Dendritic cell treated with granulocyte-macrophage colony-stimulating factor and Interleukin-4, amounts not matched to agents 40 ng/mL and 50 ng/mL, for 4 days (primary cell): ENCODE data around the gene SPACA9.

Experiments
- H3K27ac Mint-ChIP-seq: one replicate; pipeline ENCODE4 v1.8.0; 2022; ENCODE audit warnings: mild to moderate bottlenecking, mixed read lengths
- H3K27me3 Mint-ChIP-seq: one replicate; pipeline ENCODE4 v1.8.0; 2022; ENCODE audit warnings: mild to moderate bottlenecking, mixed read lengths
- H3K36me3 Mint-ChIP-seq: one replicate; pipeline ENCODE4 v1.8.0; 2022; ENCODE audit warnings: low read depth, mixed read lengths
- H3K4me1 Mint-ChIP-seq: one replicate; pipeline ENCODE4 v1.8.0; 2022; ENCODE audit warnings: low read depth, mixed read lengths
- H3K4me3 Mint-ChIP-seq: one replicate; pipeline ENCODE4 v1.8.0; 2022; ENCODE audit warnings: mild to moderate bottlenecking, moderate library complexity, mixed read lengths
- H3K9me3 Mint-ChIP-seq: one replicate; pipeline ENCODE4 v1.8.0; 2022; ENCODE audit warnings: mixed read lengths
- intact Hi-C: fragments of 100-400 bp; cut with micrococcal nuclease; formaldehyde crosslinking; loops from one replicate; pipeline ENCODE4 v1.15.0; 2022

The SPACA9 gene

GRCh38 chr9:132877458-132877823 is 1.3 kb upstream of the SPACA9 start:
- peak overlapping the region; percentile 73 for H3K27ac Mint-ChIP-seq
- no peaks in the 10 kb centered on the region for H3K9me3 Mint-ChIP-seq
- peaks cover 10% of the 10 kb centered on the region for H3K4me1 Mint-ChIP-seq
- H3K36me3 Mint-ChIP-seq: no peaks in the 10 kb centered on the region
- peak overlapping the region; percentile 75 for H3K4me3 Mint-ChIP-seq
- H3K27me3 Mint-ChIP-seq: peaks cover 23% of the 10 kb centered on the region
- intact Hi-C loops: no loop called here

- peaks cover 23% of the 10 kb centered on the region for H3K27me3 Mint-ChIP-seq
- H3K9me3 Mint-ChIP-seq: no peaks in the 10 kb centered on the region
- H3K4me3 Mint-ChIP-seq: peak within 1 kb of the TSS; percentile 75
- intact Hi-C loops: no loop called here
- no peaks in the 10 kb centered on the region for H3K36me3 Mint-ChIP-seq
- H3K4me1 Mint-ChIP-seq: peaks cover 16% of the 10 kb centered on the region
- H3K27ac Mint-ChIP-seq: peak within 1 kb of the TSS; percentile 73
Measured at GRCh38 chr9:132877824-132878694, 639 bp upstream of the SPACA9 start, which contains the start of gene AK8. Gene AK8, minus strand, starts transcription at chr9:132878284. Its CDS starts 29 bp downstream, at chr9:132878255.

- Mint-ChIP-seq H3K4me3 (no peak overlapping the region), H3K27me3 (peaks cover 23% of the 10 kb centered on the region), H3K4me1 (peaks cover 16% of the 10 kb centered on the region), H3K27ac (peak overlapping the region; percentile 53), H3K36me3 (no peaks in the 10 kb centered on the region), H3K9me3 (no peaks in the 10 kb centered on the region)
- intact Hi-C loops: no loop called here
Measured at GRCh38 chr9:132879457-132880323, 992 bp downstream of the SPACA9 start.

GRCh38 chr9:132880324-132880661 is 1.6 kb downstream of the SPACA9 start:
- Mint-ChIP-seq H3K27me3 (peaks cover 21% of the 10 kb centered on the region), H3K36me3 (no peaks in the 10 kb centered on the region), H3K4me1 (peaks cover 16% of the 10 kb centered on the region)

GRCh38 chr9:132881826-132882225 is 3.1 kb downstream of the SPACA9 start:
- H3K27me3 Mint-ChIP-seq: peaks cover 13% of the 10 kb centered on the region
- intact Hi-C loops: no loop called here
- H3K27ac Mint-ChIP-seq: peak overlapping the region; percentile 3
- no peaks in the 10 kb centered on the region for H3K36me3 Mint-ChIP-seq
- no peaks in the 10 kb centered on the region for H3K9me3 Mint-ChIP-seq
- peaks cover 24% of the 10 kb centered on the region for H3K4me1 Mint-ChIP-seq
- no peak overlapping the region for H3K4me3 Mint-ChIP-seq

More at GRCh38 chr9:132880324-132880661, 1.6 kb downstream of the SPACA9 start:
- intact Hi-C loops: no loop called here
- Mint-ChIP-seq H3K4me3 (no peak overlapping the region), H3K27ac (peak overlapping the region; percentile 53), H3K9me3 (no peaks in the 10 kb centered on the region)

- no peaks in the 10 kb centered on the region for H3K9me3 Mint-ChIP-seq
- no peaks in the 10 kb centered on the region for H3K36me3 Mint-ChIP-seq
- intact Hi-C loops: no loop called here
- no peak overlapping the region for H3K4me3 Mint-ChIP-seq
- H3K27ac Mint-ChIP-seq: no peak overlapping the region
- peaks cover 5% of the 10 kb centered on the region for H3K27me3 Mint-ChIP-seq
- H3K4me1 Mint-ChIP-seq: peaks cover 24% of the 10 kb centered on the region
Measured at GRCh38 chr9:132882616-132883015, 3.9 kb downstream of the SPACA9 start.

GRCh38 chr9:132883349-132884294 is 4.9 kb downstream of the SPACA9 start:
- Mint-ChIP-seq H3K27ac (no peak overlapping the region), H3K27me3 (peaks cover 5% of the 10 kb centered on the region), H3K9me3 (no peaks in the 10 kb centered on the region), H3K36me3 (no peaks in the 10 kb centered on the region), H3K4me3 (no peak overlapping the region), H3K4me1 (peaks cover 24% of the 10 kb centered on the region)
- intact Hi-C loops: no loop called here

GRCh38 chr9:132885720-132886333 is 7.1 kb downstream of the SPACA9 start:
- Mint-ChIP-seq H3K27ac (no peak overlapping the region), H3K4me3 (no peak overlapping the region), H3K27me3 (peaks cover 3% of the 10 kb centered on the region), H3K4me1 (peaks cover 24% of the 10 kb centered on the region), H3K9me3 (no peaks in the 10 kb centered on the region), H3K36me3 (no peaks in the 10 kb centered on the region)
- intact Hi-C loops: no loop called here

- intact Hi-C loops: no loop called here
- Mint-ChIP-seq H3K9me3 (no peaks in the 10 kb centered on the region), H3K36me3 (no peaks in the 10 kb centered on the region), H3K4me3 (no peak overlapping the region), H3K4me1 (peaks cover 24% of the 10 kb centered on the region), H3K27ac (no peak overlapping the region), H3K27me3 (peaks cover 3% of the 10 kb centered on the region)
Measured at GRCh38 chr9:132886334-132886725, 7.6 kb downstream of the SPACA9 start.

- Mint-ChIP-seq H3K9me3 (no peaks in the 10 kb centered on the region), H3K27ac (no peak overlapping the region), H3K4me3 (no peak overlapping the region), H3K4me1 (peaks cover 15% of the 10 kb centered on the region), H3K27me3 (no peaks in the 10 kb centered on the region), H3K36me3 (peaks cover 8% of the 10 kb centered on the region)
- intact Hi-C loops: no loop called here
Measured at GRCh38 chr9:132887181-132888120, 8.8 kb downstream of the SPACA9 start.

- peaks cover 15% of the 10 kb centered on the region for H3K36me3 Mint-ChIP-seq
- H3K9me3 Mint-ChIP-seq: no peaks in the 10 kb centered on the region
- no peak overlapping the region for H3K27ac Mint-ChIP-seq
- no peak overlapping the region for H3K4me3 Mint-ChIP-seq
- H3K4me1 Mint-ChIP-seq: peaks cover 9% of the 10 kb centered on the region
- intact Hi-C loops: no loop called here
- no peaks in the 10 kb centered on the region for H3K27me3 Mint-ChIP-seq
Measured at GRCh38 chr9:132888151-132888550, 9.5 kb downstream of the SPACA9 start.

GRCh38 chr9:132892400-132892799 is 13.7 kb downstream of the SPACA9 start:
- intact Hi-C loops: no loop called here
- no peak overlapping the region for H3K4me3 Mint-ChIP-seq
- no peak overlapping the region for H3K27ac Mint-ChIP-seq
- no peaks in the 10 kb centered on the region for H3K9me3 Mint-ChIP-seq
- H3K27me3 Mint-ChIP-seq: no peaks in the 10 kb centered on the region
- peaks cover 12% of the 10 kb centered on the region for H3K4me1 Mint-ChIP-seq
- H3K36me3 Mint-ChIP-seq: peaks cover 56% of the 10 kb centered on the region
